ENCODE measurements around the gene C1orf87.
"Not testable (repeated sequence)": the region's sequence is repeated elsewhere in the genome, so short reads cannot be mapped to it uniquely, and the experiment has no call there.

Gene C1orf87

DNA sequence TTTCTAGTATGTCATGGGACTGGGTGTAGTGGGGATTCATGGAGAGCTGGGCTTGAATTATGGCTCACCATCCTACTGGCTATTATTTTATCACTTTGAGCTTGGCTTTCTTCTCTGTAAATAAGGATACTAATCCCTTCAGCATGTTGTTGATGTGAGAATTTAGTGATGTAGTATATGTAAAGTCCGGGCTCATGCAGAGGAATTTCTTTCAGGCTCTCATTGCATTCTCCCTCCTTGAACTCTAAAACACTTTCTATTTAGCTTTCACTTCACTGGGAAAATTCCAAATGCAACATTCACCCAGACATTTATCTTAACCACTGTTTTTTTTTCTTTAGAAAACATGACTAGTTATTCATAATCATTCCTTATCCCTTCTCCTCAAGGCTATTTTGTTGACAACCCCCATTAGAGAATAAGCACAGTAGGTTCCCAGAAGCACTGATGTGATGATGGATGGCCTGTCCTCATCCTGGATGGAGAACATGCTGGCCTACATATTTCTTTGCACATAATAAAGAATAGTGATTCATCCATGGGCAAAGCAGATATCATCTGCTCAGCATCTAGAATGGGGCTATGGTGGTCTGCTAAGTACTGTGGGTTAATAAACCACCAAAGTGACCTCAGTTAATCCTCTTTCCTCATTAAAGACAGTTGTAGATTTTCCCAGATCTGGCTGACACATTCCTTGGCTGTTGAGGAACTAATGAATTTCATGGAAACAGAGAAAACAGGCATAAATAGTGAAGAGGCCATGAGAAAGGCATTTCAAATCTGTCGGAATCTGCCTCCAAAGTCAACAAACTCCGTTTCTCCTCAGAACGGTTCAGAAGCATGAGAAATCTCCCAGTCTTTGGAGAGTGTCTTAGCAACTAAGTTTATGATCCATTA is 79.0 kb downstream of the C1orf87 start:
- peak; percentile 62 for DNase-seq (ENCODE audit: low read depth)

- no peak for DNase-seq (ENCODE audit: low read depth)
Measured at GRCh38 chr1:59992040-59992820, 81.3 kb downstream of the C1orf87 start.

DNA sequence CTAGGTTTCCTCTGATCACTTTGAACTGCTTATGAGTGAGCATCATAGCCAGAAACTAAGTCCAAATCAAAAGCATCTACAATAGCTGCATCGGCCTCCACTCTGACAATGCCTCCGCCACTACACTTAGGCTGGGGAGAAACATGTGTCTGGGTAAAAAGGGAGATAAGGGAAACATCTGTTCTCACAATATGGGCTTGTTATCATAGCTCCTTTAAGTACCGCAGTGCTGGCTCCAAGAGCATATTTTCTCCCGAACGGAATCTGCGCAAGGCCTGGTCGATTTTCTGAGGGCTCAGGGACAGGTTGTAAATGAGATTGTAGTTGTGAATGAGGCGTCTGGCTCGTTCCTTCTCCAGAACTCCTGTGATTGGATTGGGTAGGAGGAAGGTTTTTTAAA is 83.1 kb downstream of the C1orf87 start:
- DNase-seq (ENCODE audit: low read depth), result no peak

GRCh38 chr1:59986516-59987310 is 86.9 kb downstream of the C1orf87 start:
- peak; percentile 85 for DNase-seq (ENCODE audit: low read depth)

DNA sequence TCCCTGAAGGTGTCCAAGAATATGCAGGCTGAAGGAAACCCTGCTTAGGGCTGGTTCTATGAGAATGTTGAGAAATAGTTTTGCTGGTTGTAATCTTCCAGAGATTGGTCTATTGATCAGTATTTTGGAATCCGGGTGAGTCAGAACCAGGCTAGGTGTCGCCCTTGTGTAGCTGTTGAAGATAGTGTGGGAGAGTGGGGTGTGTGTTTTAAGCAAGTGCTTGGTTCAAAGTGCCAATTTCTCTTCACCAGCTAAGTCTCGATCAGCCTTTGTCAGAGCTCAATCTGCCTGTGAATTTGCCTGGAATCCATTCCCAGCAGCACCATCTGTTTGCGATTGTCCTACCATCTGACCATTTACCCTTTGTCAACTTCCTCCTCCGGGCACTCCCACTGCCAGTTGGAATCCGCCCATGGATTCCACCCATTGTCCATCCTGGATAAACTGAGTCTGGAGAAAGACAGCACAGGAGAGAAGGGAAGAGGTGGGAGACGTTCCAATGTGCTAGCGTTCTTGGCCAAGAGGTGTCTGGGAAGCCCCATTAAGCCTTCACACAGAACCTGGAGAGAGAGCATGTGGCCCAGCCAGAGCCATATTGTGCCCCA is 87.6 kb downstream of the C1orf87 start:
- peak; percentile 62 for DNase-seq (ENCODE audit: low read depth)

GRCh38 chr1:59979666-59980065 is 93.9 kb downstream of the C1orf87 start:
- DNase-seq (ENCODE audit: low read depth), result no peak

DNA sequence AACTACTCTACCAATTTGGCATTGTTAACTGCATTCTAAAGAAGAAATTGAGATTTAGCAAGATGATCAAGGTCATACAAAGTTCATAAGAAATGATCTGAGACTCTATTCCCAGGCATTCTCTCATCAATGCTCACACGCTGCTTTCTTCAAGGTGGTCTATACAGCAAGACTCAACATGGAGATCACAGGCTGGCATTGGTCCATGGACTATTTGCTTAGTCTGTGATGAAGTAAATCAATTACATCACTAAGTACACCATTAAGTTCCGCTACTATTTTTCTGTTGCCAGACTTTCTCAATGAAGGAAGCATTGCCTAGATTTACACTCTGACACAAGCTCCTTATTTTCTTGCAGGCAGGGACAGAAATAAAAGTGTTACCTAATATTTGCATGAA is 95.1 kb downstream of the C1orf87 start:
- DNase-seq (ENCODE audit: low read depth), result no peak

DNA sequence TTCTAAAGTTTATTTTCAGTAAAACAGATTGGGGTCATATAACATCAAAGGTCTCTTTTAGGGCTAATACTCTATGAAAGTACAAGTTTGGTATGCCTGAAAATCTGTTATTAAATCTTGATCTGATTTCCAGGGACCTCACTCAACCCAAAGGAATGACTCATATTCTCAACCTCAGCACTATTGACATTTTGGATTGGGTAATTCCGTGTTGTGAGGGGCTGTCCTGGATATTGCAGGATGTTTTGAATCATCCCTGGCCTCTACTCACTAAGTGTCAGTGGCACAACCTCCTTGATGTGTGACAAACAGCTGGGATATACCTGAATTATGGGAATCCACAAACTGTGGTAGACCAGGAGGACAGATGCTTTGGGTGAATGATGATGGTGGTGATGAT is 95.5 kb downstream of the C1orf87 start:
- DNase-seq (ENCODE audit: low read depth), result peak; percentile 69

DNA sequence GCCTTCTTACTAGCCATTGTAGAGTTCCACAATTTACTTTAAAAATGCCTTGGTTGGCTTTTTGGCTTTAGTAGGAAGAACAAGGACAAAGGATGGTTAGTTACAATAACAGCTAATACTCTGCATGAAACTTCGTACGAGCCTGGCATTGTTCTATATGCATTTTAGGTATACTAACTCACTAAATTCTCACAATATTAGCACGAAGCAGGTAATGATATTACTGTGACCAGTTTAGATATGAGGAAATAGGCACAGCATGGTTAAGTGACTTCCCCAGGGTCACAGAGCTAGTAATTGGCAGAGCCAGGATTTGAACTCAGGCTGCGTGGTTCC is 96.5 kb downstream of the C1orf87 start:
- DNase-seq (ENCODE audit: low read depth), result no peak

DNA sequence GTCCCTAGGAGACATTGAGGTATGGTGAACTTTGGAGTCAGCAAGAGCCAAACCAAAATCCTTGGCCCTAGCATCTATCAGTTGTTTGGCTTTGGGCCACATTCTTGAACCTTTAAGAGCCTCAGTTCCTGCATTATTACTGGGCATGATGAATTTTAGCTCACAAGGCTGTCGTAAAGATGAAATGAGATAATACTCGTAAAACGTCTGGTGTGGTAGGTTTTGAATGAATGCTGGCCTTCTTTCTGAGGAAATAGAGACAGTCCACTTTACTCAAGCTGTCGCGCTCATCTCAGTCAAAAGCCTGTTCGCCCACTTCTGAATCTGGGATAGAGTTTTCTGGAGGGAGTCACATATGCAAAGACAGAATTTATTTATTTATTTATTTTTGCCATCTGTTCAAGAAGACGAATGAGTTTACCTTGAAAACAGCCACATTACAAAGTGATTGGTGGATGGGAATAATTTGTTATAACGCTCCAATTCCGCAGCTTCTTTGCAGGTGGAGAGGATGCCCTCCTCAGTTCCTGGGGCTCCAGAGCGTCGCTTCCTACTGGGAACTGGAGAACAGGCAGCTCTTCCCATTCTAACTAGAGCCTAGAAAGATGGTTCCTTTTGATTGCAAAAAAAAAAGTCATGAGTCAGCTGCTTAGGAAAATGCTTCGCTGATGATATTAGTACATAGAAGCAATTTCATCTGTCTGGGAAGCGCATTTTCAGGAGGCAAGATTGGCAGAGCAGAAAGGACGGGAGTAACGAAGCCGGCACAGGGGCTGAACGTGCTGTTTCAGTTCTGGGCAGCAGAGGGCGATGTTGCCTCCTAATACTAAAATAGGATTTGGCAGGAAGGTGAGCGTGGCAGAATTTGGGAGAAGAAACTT is 97.1 kb downstream of the C1orf87 start:
- DNase-seq (ENCODE audit: low read depth), result peak; percentile 80

DNA sequence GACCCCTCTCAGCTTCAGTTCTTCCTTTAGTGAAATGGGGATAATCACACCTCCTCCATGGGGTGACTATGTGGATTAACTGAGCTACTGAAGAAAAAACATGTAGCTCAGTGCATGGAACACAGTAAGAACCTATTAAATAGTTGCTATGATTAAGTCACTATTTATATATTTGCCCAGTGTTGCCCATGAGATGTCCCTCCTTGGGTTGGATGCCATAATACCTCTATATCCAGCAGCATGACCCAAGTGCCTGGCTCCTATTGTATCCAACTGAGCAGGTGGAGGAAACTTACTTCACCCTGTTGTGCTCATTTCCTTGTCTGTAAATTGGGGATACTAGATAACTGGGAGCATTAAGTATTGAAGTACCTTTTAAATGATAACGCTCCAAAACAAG is 99.9 kb downstream of the C1orf87 start:
- DNase-seq (ENCODE audit: low read depth), result no peak

- peak; percentile 81 for DNase-seq (ENCODE audit: low read depth)
Measured at GRCh38 chr1:59972216-59972927, 101.2 kb downstream of the C1orf87 start.

DNA sequence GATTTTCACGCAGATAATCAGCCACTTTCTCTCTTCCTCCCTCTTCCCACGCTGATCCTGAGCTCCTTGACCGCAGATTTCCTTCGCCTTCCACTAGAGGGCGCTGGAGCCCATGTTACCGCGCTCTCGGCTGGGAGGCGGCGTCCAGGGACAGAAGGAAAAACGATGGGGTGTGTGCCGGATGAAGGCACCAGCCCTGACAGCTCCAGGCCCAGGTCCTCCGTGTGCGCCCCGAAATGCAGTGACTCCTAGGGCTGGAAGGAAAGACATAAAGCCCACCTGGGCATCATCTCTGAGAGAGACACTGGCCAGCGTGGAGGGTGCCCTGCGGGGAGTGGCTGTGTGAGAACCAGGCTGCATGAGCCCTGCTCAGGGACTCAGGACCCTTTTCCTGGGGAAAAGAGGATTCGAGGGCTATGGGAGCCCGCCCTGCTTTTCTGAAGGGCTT is 102.1 kb downstream of the C1orf87 start:
- peak; percentile 63 for DNase-seq (ENCODE audit: low read depth)

- not testable (repeated sequence) for DNase-seq (ENCODE audit: low read depth)
Measured at GRCh38 chr1:59969542-59970175, 103.9 kb downstream of the C1orf87 start.

GRCh38 chr1:59968746-59969145 is 104.8 kb downstream of the C1orf87 start:
- DNase-seq (ENCODE audit: low read depth), result not testable (repeated sequence)

- DNase-seq (ENCODE audit: low read depth), result no peak
Measured at GRCh38 chr1:59967780-59968179, 105.8 kb downstream of the C1orf87 start.

DNA sequence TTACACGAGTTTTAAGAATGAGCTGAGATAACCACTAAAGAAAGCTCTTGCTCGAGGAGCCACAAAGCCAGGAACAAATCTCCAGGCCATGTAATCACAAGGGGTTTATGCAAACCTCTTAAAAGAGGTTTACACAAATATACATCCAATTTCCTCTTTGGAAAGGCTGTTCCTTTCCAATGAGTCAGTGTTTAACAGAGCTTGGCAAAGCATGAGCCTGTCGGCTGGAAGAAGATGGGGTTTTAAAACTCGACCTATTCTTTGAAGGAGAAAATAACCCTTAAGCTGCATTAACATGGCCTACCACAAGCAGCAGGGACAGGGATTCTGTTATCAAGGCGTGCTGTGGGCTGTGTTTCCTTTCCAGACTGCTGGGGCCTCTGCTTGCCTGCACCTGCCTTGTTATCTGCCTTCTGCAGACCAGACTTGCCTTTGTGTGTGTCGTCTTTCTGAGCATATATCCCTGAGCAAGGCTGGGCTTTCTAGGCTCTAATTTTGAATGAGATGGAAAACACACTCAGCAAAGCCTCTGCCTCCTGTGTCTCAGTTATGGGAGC is 106.4 kb downstream of the C1orf87 start:
- peak; percentile 68 for DNase-seq (ENCODE audit: low read depth)

DNA sequence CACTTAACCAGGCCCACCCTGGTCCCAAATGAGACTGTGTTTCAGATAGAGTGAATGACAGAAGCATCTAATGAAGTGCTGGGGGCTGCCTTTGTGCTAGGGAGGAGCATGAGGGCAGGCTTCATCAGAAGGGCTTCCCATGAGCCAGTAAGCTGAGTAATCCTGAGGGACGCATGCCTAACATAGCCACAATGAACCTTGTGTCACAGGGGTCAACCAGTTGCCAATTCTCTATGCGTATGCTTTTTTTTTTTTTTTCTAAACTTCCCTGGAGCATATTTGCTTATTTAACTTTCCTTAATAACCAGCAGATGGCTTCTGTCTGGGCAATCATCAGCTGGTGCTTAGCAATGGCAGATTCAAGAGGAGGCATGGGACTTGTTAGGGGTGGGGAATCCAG is 121.5 kb downstream of the C1orf87 start:
- DNase-seq (ENCODE audit: low read depth), result peak; percentile 79

DNA sequence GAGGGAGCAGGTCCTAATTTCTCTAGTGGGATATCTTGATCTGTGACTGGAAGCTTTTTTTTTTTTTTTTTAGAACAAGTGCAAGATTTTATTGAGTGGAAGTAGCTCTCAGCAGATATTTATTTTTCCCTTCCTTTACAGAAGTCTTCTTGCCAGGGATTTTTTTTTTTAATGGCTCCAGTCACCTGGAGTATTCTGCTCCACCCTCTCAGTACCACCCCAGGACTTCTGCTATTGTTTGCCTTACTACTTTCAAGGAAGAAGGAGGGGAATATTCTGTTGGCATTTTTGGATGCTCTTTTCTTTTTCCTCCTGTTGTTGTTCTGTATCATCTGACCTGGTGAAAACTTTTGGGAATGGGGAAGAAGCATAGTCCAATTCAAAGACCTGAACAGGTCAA is 123.9 kb downstream of the C1orf87 start:
- DNase-seq (ENCODE audit: low read depth), result no peak

Data from fibroblast of gingiva (primary cell).